GM12878 (cell line): ENCODE results near the gene RBPJ. TPM values are rescaled to one million over a fixed set of nuclear protein-coding genes. Genes with fewer than 3 reads are reported as not detected.

Experiments
- ATAC-seq: fragments of 200-7000 bp; cut with Tn5 transposase; 3 replicates; pipeline ENCODE4 v1.9.1; 2020; ENCODE audit warnings: mild to moderate bottlenecking, moderate library complexity
- BruUV-seq: library from RNA; stranded (reverse); fragments of 400-500 nt; replicated peaks from 2 replicates; lab custom pipeline; 2021; lab: Mats Ljungman, UMichigan
- CTCF ChIA-PET: fragments of 300-600 bp; sonication (Branson Sonifier 250); formaldehyde crosslinking; extraction: SDS; loops from one replicate; lab custom pipeline; 2021; ENCODE audit warnings: inconsistent platforms; lab: Yijun Ruan, JAX
- POLR2A ChIA-PET: fragments of 350-600 bp; formaldehyde crosslinking; extraction: SDS; loops from one replicate; lab custom pipeline; 2021; ENCODE audit warnings: inconsistent platforms; lab: Charles Lee
- RAD21 ChIA-PET: fragments of 300-600 bp; sonication (Branson Sonifier 250); formaldehyde crosslinking; loops from one replicate; lab custom pipeline; 2023; ENCODE audit warnings: antibody characterized with exemption; ENCODE audit not compliant: unreplicated experiment; lab: Charles Lee
- SMC1A ChIA-PET: fragments of 300-600 bp; sonication (Branson Sonifier 250); formaldehyde crosslinking; loops from one replicate; lab custom pipeline; 2023; ENCODE audit not compliant: unreplicated experiment, uncharacterized antibody; lab: Charles Lee
- DNase-seq: peaks from one replicate; pipeline ENCODE4 v3.0.0-alpha.2; 2011; ENCODE audit warnings: low read depth, low spot score
- FAIRE-seq: peaks from 3 replicates; lab custom pipeline; 2011; peaks lifted over from hg19 to GRCh38; lab: Jason Lieb, UNC
- H2AFZ ChIP-seq: 2 replicates; pipeline ENCODE4 v1.6.0; 2011; ENCODE audit warnings: low read depth, low read length, control low read depth; ENCODE audit not compliant: control insufficient read depth
- H3K27ac ChIP-seq: 2 replicates; pipeline ENCODE4 v1.5.1; 2011; ENCODE audit warnings: control low read depth; ENCODE audit not compliant: control insufficient read depth, insufficient read depth
- H3K27me3 ChIP-seq, 2 experiments: replicated peaks in 1 of 2; 2 replicates each; pipeline versions ENCODE4 v1.6.0 to v1.6.1; 2011; ENCODE audit warnings: low read length in 1 of 2; ENCODE audit not compliant: control insufficient read depth in 2 of 2, insufficient read depth in 2 of 2
- H3K36me3 ChIP-seq, 2 experiments: 2 replicates each; pipeline ENCODE4 v1.5.1; 2011; ENCODE audit warnings: low read length in 1 of 2; ENCODE audit not compliant: control insufficient read depth in 2 of 2, insufficient read depth in 2 of 2
- H3K4me1 ChIP-seq: 2 replicates; pipeline ENCODE4 v1.6.1; 2011; ENCODE audit warnings: mild to moderate bottlenecking, low read length, moderate library complexity, mixed read lengths; ENCODE audit not compliant: control insufficient read depth, insufficient read depth
- H3K4me2 ChIP-seq: 2 replicates; pipeline ENCODE4 v1.6.0; 2011; ENCODE audit warnings: control low read depth; ENCODE audit not compliant: control insufficient read depth, insufficient read depth
- H3K4me3 ChIP-seq: fragments of 200-600 bp; sonication (generic); 2 replicates; pipeline ENCODE4 v1.5.1; 2016
- H3K79me2 ChIP-seq: 2 replicates; pipeline ENCODE4 v1.6.0; 2011; ENCODE audit warnings: low read length; ENCODE audit not compliant: control insufficient read depth, insufficient read depth
- H3K9ac ChIP-seq: 2 replicates; pipeline ENCODE4 v1.8.0; 2011; ENCODE audit warnings: low read length, control low read depth, mixed read lengths; ENCODE audit not compliant: control insufficient read depth, insufficient read depth
- H3K9me3 ChIP-seq: replicated peaks from 3 replicates; pipeline ENCODE4 v1.5.1; 2011; ENCODE audit warnings: mild to moderate bottlenecking, low read length; ENCODE audit not compliant: control insufficient read depth, insufficient read depth
- H4K20me1 ChIP-seq: 2 replicates; pipeline ENCODE4 v1.6.0; 2011; ENCODE audit not compliant: control insufficient read depth, insufficient read depth
- WGBS: methylation state at CpG from one replicate; pipeline ENCODE4 v1.1.6; 2016; ENCODE audit warnings: low lambda C conversion rate; ENCODE audit not compliant: insufficient replicate concordance, insufficient coverage; ENCODE audit errors: missing lambda C conversion rate; 5-methylcytosine and 5-hydroxymethylcytosine counted together
- in situ Hi-C: fragments of 300-500 bp; cut with MboI; formaldehyde crosslinking; loops from 9 replicates; pipeline ENCODE4 v1.14.3; 2018; ENCODE audit warnings: mixed read lengths
- intact Hi-C: fragments of 100-400 bp; cut with micrococcal nuclease; formaldehyde crosslinking; loops from one replicate; pipeline ENCODE4 v1.14.2; 2022; ENCODE audit not compliant: unreplicated experiment
- polyA plus RNA-seq, 11 experiments: library from polyadenylated mRNA; depleted of rRNA in 4 of 11; unstranded in 6 of 11; stranded (reverse) in 5 of 11; fragments of >200 nt; fragmentation: Nextera tagmentation in 4 of 11; fragmentation: Illumina TruSeq in 1 of 11; extraction: Ambion mirVana in 4 of 11; extraction: Trizol in 1 of 11; gene quantifications; 1 replicate in 1 of 11; 2 replicates in 10 of 11; pipeline versions ENCODE4 v1.2.1 to v1.2.3, GENCODE V29; 2011 to 2016; ENCODE audit warnings: inconsistent platforms in 2 of 11, missing spikeins in 2 of 11, low read depth in 1 of 11
- total RNA-seq, 4 experiments: library from RNA; depleted of rRNA in 3 of 4; stranded (reverse); fragments of >200 nt in 3 of 4; fragmentation: Illumina TruSeq in 1 of 4; extraction: Trizol in 1 of 4; gene quantifications; 2 replicates each; pipeline versions ENCODE4 v1.2.1 to v1.2.3, GENCODE V29; 2013 to 2021
- TF ChIP-seq, protein P1 (sequence below): fragments of 150-350 bp; IDR thresholded peaks from 2 replicates; pipeline ENCODE4 v1.6.1; 2016; ENCODE audit warnings: low read depth, low read length
- TF ChIP-seq, protein P2 (sequence below): IDR thresholded peaks from 2 replicates; pipeline ENCODE4 v1.6.1; 2012; ENCODE audit warnings: low read length, inconsistent platforms

RBPJ gene
- total and polyA plus RNA-seq, 10 of the 15 experiments (the other 5 are each of a cell fraction or from before 2014, with no cell fraction given) = 24.5 to 87.6 (median 41.6) TPM

DNA sequence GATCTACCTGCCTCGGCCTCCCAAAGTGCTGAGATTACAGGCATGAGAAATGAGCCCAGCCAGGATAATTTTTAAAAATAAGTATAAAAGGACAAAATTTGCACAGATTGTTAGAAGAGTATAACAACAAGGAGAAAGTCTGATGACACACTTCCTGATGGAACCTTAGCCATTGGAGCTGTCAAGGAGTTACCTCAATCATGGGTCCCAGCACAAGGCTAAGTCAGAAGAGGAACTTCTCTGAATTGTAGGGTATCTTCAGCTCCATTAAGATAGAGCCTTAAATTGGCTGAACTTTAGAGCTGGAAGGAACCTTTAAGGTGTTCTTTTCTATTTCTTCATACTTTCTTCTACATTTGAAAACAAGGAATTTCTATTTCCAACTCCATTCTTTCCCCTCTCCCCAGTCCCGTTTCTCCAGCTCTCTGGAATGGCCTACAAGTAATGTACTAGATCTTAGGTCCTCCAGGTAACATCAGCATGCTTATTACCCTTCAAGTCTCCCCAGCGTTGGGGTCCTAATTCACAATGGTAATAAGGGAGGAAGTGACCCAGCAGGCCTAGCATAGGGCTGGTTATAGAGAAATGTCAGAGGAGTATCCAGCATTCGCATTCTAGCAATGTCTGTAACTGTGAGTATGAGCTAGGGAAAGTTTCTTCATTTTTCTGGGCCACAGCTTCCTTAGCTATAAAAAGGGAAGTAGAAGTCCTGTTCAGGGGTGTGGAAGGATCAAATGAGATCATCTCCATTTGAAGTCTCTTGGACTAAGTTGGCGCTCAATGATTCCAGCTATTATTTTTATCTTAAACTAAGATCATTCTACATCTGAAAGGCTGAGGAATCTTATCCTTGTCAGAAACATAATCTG lies 18.5 kb upstream of the RBPJ start:
- intact Hi-C loops (no loop called here), in situ Hi-C loops (no loop called here)
- H3K27ac ChIP-seq = no peak overlapping the region
- H3K4me3 ChIP-seq = no peak overlapping the region
- ChIA-PET SMC1A (interaction anchor here (0.8 to 2.1 kb wide), 7 partner anchors 8 to 83 kb away, joined by 3 to 9 read pairs (median 3); no protein-coding TSS in a partner anchor), CTCF (interaction anchor here (0.9 to 1.5 kb wide), 4 partner anchors 8 to 28 kb away, joined by 3 to 4 read pairs (median 4); no protein-coding TSS in a partner anchor), POLR2A (interaction anchor here (0.7 to 1.8 kb wide), 3 partner anchors 10 to 665 kb away, joined by 3 to 7 read pairs (median 4); no protein-coding TSS in a partner anchor), RAD21 (interaction anchor here (0.7 to 1.8 kb wide), 4 partner anchors 9 to 25 kb away, joined by 3 to 6 read pairs (median 4); no protein-coding TSS in a partner anchor)
- no peaks in the 10 kb centered on the region for H4K20me1 ChIP-seq
- no peak for ATAC-seq
- TF ChIP-seq, protein P1, sequence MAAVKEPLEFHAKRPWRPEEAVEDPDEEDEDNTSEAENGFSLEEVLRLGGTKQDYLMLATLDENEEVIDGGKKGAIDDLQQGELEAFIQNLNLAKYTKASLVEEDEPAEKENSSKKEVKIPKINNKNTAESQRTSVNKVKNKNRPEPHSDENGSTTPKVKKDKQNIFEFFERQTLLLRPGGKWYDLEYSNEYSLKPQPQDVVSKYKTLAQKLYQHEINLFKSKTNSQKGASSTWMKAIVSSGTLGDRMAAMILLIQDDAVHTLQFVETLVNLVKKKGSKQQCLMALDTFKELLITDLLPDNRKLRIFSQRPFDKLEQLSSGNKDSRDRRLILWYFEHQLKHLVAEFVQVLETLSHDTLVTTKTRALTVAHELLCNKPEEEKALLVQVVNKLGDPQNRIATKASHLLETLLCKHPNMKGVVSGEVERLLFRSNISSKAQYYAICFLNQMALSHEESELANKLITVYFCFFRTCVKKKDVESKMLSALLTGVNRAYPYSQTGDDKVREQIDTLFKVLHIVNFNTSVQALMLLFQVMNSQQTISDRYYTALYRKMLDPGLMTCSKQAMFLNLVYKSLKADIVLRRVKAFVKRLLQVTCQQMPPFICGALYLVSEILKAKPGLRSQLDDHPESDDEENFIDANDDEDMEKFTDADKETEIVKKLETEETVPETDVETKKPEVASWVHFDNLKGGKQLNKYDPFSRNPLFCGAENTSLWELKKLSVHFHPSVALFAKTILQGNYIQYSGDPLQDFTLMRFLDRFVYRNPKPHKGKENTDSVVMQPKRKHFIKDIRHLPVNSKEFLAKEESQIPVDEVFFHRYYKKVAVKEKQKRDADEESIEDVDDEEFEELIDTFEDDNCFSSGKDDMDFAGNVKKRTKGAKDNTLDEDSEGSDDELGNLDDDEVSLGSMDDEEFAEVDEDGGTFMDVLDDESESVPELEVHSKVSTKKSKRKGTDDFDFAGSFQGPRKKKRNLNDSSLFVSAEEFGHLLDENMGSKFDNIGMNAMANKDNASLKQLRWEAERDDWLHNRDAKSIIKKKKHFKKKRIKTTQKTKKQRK = no peak
- TF ChIP-seq, protein P2, sequence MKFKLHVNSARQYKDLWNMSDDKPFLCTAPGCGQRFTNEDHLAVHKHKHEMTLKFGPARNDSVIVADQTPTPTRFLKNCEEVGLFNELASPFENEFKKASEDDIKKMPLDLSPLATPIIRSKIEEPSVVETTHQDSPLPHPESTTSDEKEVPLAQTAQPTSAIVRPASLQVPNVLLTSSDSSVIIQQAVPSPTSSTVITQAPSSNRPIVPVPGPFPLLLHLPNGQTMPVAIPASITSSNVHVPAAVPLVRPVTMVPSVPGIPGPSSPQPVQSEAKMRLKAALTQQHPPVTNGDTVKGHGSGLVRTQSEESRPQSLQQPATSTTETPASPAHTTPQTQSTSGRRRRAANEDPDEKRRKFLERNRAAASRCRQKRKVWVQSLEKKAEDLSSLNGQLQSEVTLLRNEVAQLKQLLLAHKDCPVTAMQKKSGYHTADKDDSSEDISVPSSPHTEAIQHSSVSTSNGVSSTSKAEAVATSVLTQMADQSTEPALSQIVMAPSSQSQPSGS = no peak
- no peaks in the 10 kb centered on the region for H3K9me3 ChIP-seq
- no peaks in the 10 kb centered on the region for H3K79me2 ChIP-seq
- no peak for FAIRE-seq
- H3K36me3 ChIP-seq = no peaks in the 10 kb centered on the region
- H3K9ac ChIP-seq = no peak overlapping the region
- no peak overlapping the region for H2AFZ ChIP-seq
- H3K4me1 ChIP-seq = peaks cover 7% of the 10 kb centered on the region; the same call in 1 of the 2 replicates
- no TSS peak for BruUV-seq
- 75% methylated on average over 5 of the region's 5 CpGs for whole genome bisulfite sequencing
- no peaks in the 10 kb centered on the region for H3K27me3 ChIP-seq
- no peak overlapping the region for H3K4me2 ChIP-seq
- DNase-seq = no peak
